ENCODE data around the gene CAB39.

Gene CAB39

GRCh38 chr2:230798769-230799399 is 86.2 kb downstream of the CAB39 start:
- peak; percentile 79 for TF ChIP-seq CTCF (conservative IDR thresholded peaks at IDR 0.05; ENCODE audit: low read depth, low read length)
- H3K27ac ChIP-seq = no peak overlapping the region
- H3K9ac ChIP-seq = no peak overlapping the region
- H3K4me3 ChIP-seq (IDR thresholded peaks at IDR 0.05; ENCODE audit: insufficient read depth, low read depth, low read length) = no peak overlapping the region
- no peaks in the 10 kb centered on the region for H3K27me3 ChIP-seq (ENCODE audit: insufficient read depth, low read depth)
- H3K36me3 ChIP-seq (ENCODE audit: insufficient read depth) = no peaks in the 10 kb centered on the region; the same call in 1 of the 2 replicates
- no peak overlapping the region for H3K4me2 ChIP-seq
- H2AFZ ChIP-seq (ENCODE audit: low read depth) = no peak overlapping the region
- H3K4me1 ChIP-seq (ENCODE audit: low read depth, poor library complexity, severe bottlenecking) = no peaks in the 10 kb centered on the region
- no peaks in the 10 kb centered on the region for H4K20me1 ChIP-seq (ENCODE audit: insufficient read depth)
- H3K79me2 ChIP-seq (ENCODE audit: insufficient read depth, low read depth) = no peaks in the 10 kb centered on the region

- H3K9ac ChIP-seq = no peak overlapping the region
- H2AFZ ChIP-seq (ENCODE audit: low read depth) = no peak overlapping the region
- no peak overlapping the region for H3K4me2 ChIP-seq
- no peaks in the 10 kb centered on the region for H3K79me2 ChIP-seq (ENCODE audit: insufficient read depth, low read depth)
- no peaks in the 10 kb centered on the region for H3K36me3 ChIP-seq (ENCODE audit: insufficient read depth)
- TF ChIP-seq CTCF (conservative IDR thresholded peaks at IDR 0.05; ENCODE audit: low read depth, low read length) = no peak
- no peaks in the 10 kb centered on the region for H3K4me1 ChIP-seq (ENCODE audit: low read depth, poor library complexity, severe bottlenecking)
- no peak overlapping the region for H3K27ac ChIP-seq
- H3K4me3 ChIP-seq (IDR thresholded peaks at IDR 0.05; ENCODE audit: insufficient read depth, low read depth, low read length) = no peak overlapping the region
- H4K20me1 ChIP-seq (ENCODE audit: insufficient read depth) = no peaks in the 10 kb centered on the region
- no peaks in the 10 kb centered on the region for H3K27me3 ChIP-seq (ENCODE audit: insufficient read depth, low read depth)
These were observed 92.8 kb downstream of the CAB39 start for GRCh38 chr2:230805353-230806017.

- no peaks in the 10 kb centered on the region for H3K79me2 ChIP-seq (ENCODE audit: insufficient read depth, low read depth)
- H3K9ac ChIP-seq = no peak overlapping the region
- no peaks in the 10 kb centered on the region for H4K20me1 ChIP-seq (ENCODE audit: insufficient read depth)
- H3K27me3 ChIP-seq (ENCODE audit: insufficient read depth, low read depth) = no peaks in the 10 kb centered on the region
- no peak overlapping the region for H3K4me3 ChIP-seq (IDR thresholded peaks at IDR 0.05; ENCODE audit: insufficient read depth, low read depth, low read length)
- H2AFZ ChIP-seq (ENCODE audit: low read depth) = no peak overlapping the region
- no peak for TF ChIP-seq CTCF (conservative IDR thresholded peaks at IDR 0.05; ENCODE audit: low read depth, low read length)
- no peaks in the 10 kb centered on the region for H3K4me1 ChIP-seq (ENCODE audit: low read depth, poor library complexity, severe bottlenecking)
- H3K36me3 ChIP-seq (ENCODE audit: insufficient read depth) = no peaks in the 10 kb centered on the region
- no peak overlapping the region for H3K27ac ChIP-seq
- H3K4me2 ChIP-seq = no peak overlapping the region
These were observed 95.1 kb downstream of the CAB39 start for GRCh38 chr2:230807729-230808128.

GRCh38 chr2:230809015-230809414 is 96.4 kb downstream of the CAB39 start:
- no peak for TF ChIP-seq CTCF (conservative IDR thresholded peaks at IDR 0.05; ENCODE audit: low read depth, low read length)
- Histone ChIP-seq H3K4me3 (IDR thresholded peaks at IDR 0.05; ENCODE audit: insufficient read depth, low read depth, low read length) (no peak overlapping the region), H3K4me1 (ENCODE audit: low read depth, poor library complexity, severe bottlenecking) (no peaks in the 10 kb centered on the region), H3K27ac (no peak overlapping the region), H3K27me3 (ENCODE audit: insufficient read depth, low read depth) (no peaks in the 10 kb centered on the region), H2AFZ (ENCODE audit: low read depth) (no peak overlapping the region), H3K9ac (no peak overlapping the region), H4K20me1 (ENCODE audit: insufficient read depth) (no peaks in the 10 kb centered on the region), H3K4me2 (no peak overlapping the region), H3K79me2 (ENCODE audit: insufficient read depth, low read depth) (no peaks in the 10 kb centered on the region), H3K36me3 (ENCODE audit: insufficient read depth) (no peaks in the 10 kb centered on the region)
